Measurements from ENCODE around the gene BZW2.

GRCh38 chr7:16655394-16655793 lies 9.4 kb downstream of the BZW2 start:
- TF ChIP-seq, protein P1, sequence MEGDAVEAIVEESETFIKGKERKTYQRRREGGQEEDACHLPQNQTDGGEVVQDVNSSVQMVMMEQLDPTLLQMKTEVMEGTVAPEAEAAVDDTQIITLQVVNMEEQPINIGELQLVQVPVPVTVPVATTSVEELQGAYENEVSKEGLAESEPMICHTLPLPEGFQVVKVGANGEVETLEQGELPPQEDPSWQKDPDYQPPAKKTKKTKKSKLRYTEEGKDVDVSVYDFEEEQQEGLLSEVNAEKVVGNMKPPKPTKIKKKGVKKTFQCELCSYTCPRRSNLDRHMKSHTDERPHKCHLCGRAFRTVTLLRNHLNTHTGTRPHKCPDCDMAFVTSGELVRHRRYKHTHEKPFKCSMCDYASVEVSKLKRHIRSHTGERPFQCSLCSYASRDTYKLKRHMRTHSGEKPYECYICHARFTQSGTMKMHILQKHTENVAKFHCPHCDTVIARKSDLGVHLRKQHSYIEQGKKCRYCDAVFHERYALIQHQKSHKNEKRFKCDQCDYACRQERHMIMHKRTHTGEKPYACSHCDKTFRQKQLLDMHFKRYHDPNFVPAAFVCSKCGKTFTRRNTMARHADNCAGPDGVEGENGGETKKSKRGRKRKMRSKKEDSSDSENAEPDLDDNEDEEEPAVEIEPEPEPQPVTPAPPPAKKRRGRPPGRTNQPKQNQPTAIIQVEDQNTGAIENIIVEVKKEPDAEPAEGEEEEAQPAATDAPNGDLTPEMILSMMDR (IDR thresholded peaks at IDR 0.05), result no peak
- TF ChIP-seq POLR2A (IDR thresholded peaks at IDR 0.05), result no peak

Measured in right lobe of liver (tissue), 4 donors.